ENCODE results near the gene GBA2. TPM values are rescaled to one million over a fixed set of nuclear protein-coding genes. Genes with fewer than 3 reads are reported as not detected.

GBA2 gene
- polyA plus RNA-seq, 3 donors: 94.4 to 139 (median 127) TPM

DNA sequence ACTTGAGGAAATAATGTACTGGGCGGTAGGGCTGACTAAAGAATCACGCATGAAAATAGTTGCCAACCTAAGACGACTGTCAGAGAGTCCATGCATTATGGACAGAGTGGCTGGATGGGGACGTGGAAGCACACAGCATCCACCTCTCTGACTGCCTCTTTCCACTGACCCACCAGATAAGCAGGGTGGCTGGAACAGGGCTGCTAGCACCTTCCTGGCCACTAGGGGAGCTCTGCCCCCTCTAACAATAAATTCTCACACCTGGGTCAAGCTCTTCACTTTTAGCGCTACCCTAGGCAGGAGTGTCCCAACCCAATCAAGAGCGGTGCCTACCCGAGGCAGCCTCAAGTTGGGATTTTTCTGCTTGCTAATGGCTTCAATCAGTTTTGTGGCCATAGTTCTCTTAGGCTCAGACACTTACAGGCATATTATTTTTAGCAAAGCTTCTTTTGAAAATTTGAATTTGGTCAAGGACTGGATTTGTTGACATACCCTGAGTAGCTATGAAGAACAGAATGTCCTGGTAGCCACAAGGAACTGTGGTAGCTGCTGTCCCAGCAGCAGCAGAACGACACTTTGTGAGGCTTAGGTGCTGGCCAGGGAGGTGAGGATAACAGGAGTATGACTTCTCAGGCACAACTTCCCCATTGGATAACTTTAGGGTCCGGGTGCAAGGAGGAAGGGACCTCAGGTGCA is 52.4 kb downstream of the GBA2 start:
- no peak for DNase-seq

DNA sequence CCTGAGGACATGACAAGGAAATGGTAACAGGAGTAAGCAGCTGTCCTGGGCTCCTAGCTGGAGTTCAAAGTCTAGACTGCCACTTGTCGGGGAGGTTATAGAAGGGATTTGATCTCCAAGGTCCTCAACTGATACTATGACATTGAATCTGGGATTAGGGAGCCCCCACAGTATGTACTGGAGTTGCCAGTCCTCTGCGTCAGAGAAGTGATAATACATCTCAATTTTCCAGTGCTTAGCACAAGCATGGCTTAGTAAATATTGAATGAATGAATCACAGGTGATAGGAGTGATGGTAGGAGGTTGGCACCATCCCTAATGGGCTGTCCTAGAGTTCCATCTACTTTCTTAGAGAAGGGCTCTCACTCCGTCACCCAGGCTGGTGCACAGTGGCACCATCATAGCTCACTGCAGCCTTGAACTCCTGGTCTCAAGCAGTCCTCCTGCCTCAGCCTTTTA is 53.1 kb downstream of the GBA2 start:
- DNase-seq: no peak

DNA sequence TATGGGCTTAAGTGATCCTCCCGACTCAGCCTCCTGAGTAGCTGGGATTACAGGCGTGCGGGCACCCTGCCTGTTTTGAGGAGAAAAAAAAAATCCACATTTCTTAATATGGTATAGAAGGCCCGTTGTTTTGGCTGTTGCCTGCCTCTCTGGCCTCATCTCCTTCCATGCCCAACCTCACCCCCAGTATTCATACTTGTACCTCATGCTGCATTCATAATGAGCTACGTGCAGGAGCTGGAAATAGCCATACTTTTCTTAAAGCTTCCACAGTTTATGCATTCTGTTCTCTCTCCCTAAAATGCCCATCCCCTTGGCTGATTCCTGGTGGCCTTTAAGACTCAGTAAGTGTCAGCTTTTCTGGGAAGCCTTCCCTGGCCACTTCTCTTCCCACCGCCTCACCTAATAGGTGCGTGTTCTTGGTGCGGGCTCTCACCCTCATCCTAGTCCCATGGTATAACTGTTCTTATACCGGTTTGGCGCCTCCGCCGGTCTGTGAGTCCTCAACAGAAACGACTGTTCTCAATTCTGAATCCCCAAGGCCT is 57.2 kb downstream of the GBA2 start:
- DNase-seq: no peak

DNA sequence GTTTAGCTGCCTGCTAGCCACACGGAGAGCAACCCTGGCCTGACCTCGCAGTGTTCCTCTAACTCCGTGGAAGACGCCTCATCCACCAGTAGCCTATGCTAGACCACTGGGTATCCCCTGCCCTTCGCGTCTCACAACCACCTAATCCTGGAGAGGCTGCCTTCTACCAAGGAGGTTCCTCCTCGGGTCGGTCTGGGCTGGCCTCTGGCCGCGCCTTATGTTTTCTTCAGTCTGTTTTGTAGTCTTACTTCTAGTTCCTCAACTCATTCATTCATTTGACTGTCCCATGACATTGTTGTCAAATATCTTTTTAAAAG is 57.7 kb downstream of the GBA2 start:
- no peak for DNase-seq

DNA sequence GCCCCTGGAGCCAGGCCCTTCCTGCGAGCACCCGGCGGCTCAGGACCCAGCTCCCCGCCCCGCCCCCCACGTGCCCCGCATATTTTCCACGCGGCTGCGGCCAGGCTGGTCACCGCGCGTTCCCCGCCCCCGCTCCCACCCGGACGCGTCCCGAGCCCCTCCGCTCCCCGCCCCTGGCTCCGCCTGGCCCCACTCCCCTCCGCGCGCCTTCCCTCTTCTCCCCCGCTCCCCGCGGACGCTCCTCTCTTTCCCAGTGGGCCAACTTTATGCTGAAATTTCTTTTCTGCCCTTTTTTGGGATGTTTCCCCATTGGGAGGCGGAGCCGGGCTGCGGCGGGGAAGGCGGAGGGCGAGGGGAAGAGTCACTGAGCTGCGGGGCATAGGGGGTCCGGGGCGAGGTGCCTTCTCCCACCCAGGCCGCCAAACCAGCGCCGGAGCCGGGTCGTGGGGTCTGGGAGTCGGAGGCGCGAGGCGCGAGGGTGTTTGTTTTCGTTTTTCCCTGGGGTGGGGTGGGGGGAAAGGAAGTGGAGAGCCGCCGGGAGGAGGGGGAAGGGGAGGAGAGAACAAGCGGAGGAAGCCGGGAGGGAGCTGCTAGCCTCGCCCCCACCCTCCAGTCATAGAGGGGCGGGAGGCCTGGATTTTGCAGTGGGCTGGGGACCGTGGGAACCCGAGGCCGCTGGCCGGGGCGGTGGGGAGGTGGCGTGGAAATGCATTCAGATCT is 58.3 kb downstream of the GBA2 start:
- no peak for DNase-seq

DNA sequence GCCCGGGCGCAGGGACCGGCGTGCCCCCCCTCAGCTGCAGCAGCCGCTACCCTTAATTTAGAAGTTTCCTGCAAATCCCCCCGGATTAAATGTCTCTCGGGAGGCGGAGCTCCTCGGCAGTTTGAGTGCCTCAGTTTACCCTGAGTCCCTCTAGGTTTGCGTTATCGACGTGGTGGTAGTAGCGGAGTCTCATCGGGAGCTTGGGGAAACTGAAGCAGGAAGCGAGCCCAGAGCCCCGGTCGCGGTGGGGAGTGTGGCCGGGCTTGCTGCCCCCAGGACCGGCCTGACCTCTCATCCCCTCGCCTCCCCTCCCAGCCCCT is 58.8 kb downstream of the GBA2 start:
- no peak for DNase-seq

DNA sequence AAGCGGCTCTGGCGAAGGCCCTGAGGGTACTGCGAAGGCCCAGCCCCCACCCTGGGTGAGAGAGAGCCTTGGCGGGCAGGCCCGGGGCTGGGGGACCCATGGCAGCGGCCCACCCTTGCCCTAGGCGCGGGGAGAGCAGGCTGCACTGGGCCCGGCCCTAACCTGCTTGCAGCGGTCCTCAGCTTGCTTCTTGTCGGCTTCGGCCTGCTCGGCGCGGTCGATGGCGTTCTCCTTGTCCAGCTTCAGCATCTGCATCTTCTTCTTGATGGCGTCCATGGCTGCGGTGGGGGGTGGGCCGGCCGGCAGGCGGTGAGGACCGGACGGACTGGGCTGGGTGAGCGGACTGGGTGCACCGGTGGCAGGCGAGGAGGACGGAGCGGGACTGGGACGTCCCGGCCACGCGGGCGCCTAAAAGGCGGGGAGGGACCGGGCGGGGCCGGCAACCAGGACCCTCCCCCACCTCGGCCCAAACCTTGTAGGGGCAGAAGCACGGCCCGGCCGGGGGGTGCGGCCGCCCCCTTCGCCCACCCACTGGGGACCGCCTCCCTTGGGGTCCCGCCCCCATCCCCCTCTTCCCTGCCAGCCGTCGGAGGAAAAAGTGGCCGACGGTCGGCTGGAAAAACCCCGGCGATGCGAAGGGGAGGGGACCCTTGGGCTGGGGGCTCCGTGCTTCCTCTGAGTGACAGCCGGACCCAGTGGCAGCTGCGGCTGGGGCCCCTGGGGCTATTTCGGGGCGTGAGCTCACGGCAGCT is 59.3 kb downstream of the GBA2 start, which contains the start of gene TPM2:
Gene TPM2, minus strand, starts transcription at position 384 of the 752 bp plus-strand sequence. Its CDS starts 108 bp downstream, at position 276.
- peak; percentile 76 for DNase-seq

DNA sequence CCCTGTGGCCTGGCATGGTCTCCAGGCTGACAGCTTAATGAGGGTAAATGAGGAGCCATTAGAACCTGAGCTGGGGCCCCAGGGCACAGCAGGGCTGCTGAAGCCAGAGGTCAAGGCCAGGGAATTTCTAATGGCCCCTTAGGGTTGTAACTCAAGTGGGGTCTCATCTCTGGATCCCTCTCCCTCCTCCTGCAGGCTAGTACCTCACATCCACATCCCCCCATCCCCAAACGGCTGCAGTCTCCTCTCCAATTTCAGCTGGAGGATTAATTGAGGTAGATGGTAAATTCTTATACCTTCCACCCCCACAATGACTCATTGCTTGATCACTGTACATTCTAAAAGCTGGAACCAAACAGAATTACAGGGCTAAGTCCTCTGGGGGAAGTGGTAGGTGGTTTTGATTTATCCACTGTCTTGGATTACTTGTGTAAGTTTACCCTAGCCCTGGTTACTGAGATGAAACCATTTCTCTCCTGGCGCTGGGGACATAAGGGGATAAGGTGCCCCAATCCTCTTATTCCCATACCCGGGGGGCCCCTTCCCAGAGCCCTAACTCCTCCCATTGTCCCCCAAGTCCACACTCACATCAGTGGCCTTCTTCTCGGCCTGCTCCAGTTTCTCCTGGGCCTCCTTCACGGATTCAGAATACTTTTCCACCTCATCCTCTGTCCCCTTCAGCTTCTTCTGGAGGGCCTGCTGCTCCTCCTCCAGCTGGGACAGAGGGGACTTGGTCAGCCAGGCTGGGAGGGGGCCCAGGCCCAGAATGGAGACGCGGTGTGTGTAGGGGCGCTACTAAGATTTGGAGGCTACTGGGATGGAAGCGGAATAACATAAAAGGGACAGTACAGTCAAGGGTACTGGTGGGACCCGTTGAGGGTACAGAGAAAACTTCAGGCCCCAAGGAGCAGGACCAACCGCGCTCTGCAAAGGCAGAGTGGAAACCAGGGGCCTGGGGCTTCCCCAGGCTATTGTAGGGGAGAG is 60.2 kb downstream of the GBA2 start:
- no peak for DNase-seq

DNA sequence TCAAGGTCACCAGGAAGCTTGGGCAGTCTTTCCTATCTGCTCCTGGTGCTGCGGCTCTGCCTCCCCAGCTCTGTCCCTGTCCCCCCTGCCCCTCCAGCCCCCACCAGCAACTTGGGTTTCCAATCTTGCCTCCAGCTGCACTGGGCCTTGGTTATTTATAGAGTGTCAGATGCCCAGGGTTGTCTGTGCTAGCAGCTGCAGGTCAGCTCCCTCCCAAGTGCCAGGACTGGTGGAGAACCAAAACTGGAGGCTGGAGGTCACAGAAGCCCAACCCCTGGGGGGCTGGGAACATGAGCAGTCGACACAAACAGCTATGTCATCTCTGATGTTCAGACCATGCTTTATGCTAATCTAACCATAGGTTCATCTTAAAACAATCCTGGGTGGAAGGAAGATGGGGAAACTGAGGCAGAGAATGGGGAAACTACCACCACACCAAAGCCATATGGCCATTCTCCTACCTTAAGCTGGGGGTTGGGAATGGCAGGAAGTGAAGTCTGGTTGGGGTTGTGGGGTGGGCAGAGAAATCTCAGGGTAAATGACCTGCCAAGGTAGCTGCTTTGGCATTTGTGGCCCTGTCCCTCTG is 61.0 kb downstream of the GBA2 start:
- no peak for DNase-seq

DNA sequence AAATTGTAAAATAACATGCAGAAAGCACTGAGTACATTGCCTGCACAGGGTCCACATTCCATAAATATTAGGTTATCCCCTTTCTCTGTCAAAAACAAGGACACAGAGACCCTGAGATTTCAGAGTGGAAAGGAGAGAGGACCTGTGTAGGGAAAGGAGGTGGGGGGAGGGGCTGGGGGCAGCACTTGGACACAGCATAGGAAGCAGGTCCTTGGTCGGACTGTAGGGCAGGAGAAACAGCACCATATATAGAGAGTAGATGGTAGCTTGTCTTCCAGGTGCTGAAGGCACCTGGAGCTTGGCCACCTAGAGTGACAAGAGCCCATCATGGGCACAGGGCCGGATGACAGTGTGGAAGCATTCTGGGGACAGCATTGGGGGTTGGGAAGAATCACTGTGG is 61.7 kb downstream of the GBA2 start:
- no peak for DNase-seq

Other genes with a start within 250 kb of the GBA2 start
- gene TESK1, start 144.0 kb downstream of the GBA2 start, polyA plus RNA-seq (ENCODE audit: insufficient read length in 3 of 3): 10 to 100 TPM; 44.2 to 46.7 (median 46.4) TPM
- gene CD72, start 130.8 kb downstream of the GBA2 start, polyA plus RNA-seq (ENCODE audit: insufficient read length in 3 of 3): 1 to 10 TPM; 2.8 to 4.5 (median 4.1) TPM
- gene SIT1, start 98.3 kb downstream of the GBA2 start, polyA plus RNA-seq (ENCODE audit: insufficient read length in 3 of 3): under 1 TPM; 0.32 to 0.58 (median 0.33) TPM
- not detected for gene RMRP, start 91.2 kb downstream of the GBA2 start, polyA plus RNA-seq (ENCODE audit: insufficient read length in 3 of 3)
- 10 to 100 TPM; 16.9 to 21.1 (median 18.5) TPM for gene CCDC107, start 90.9 kb downstream of the GBA2 start, polyA plus RNA-seq (ENCODE audit: insufficient read length in 3 of 3)
- gene ARHGEF39, start 84.0 kb downstream of the GBA2 start, polyA plus RNA-seq (ENCODE audit: insufficient read length in 3 of 3): 10 to 100 TPM in 2 of 3 donors, 1 to 10 TPM in 1; 8.7 to 14.0 (median 12.9) TPM
- under 1 TPM; 0.34 to 0.94 (median 0.57) TPM for gene CA9, start 75.3 kb downstream of the GBA2 start, polyA plus RNA-seq (ENCODE audit: insufficient read length in 3 of 3)
- gene TPM2, start 59.3 kb downstream of the GBA2 start, polyA plus RNA-seq (ENCODE audit: insufficient read length in 3 of 3): 100 to 1,000 TPM; 142 to 173 (median 160) TPM
- 100 to 1,000 TPM; 164 to 188 (median 181) TPM for gene TLN1, start 17.0 kb downstream of the GBA2 start, polyA plus RNA-seq (ENCODE audit: insufficient read length in 3 of 3)
- 10 to 100 TPM; 40.1 to 42.5 (median 40.9) TPM for gene CREB3, start 16.6 kb downstream of the GBA2 start, polyA plus RNA-seq (ENCODE audit: insufficient read length in 3 of 3)
- gene RGP1, start 59 bp upstream of the GBA2 start, polyA plus RNA-seq (ENCODE audit: insufficient read length in 3 of 3): 10 to 100 TPM; 28.7 to 31.8 (median 31.1) TPM
- 1 to 10 TPM in 1 of 3 donors, under 1 TPM in 1, not detected in 1; 0.70 to 1.3 TPM for gene MSMP, start 5.0 kb upstream of the GBA2 start, polyA plus RNA-seq (ENCODE audit: insufficient read length in 3 of 3)
- 10 to 100 TPM; 24.5 to 29.4 (median 28.2) TPM for gene NPR2, start 42.4 kb upstream of the GBA2 start, polyA plus RNA-seq (ENCODE audit: insufficient read length in 3 of 3)
- 1 to 10 TPM; 5.5 to 8.6 (median 6.0) TPM for gene SPAG8, start 63.0 kb upstream of the GBA2 start, polyA plus RNA-seq (ENCODE audit: insufficient read length in 3 of 3)
- gene HINT2, start 65.8 kb upstream of the GBA2 start, polyA plus RNA-seq (ENCODE audit: insufficient read length in 3 of 3): 10 to 100 TPM; 51.8 to 60.2 (median 59.5) TPM
- under 1 TPM; 0.09 to 0.41 (median 0.12) TPM for gene FAM221B, start 79.5 kb upstream of the GBA2 start, polyA plus RNA-seq (ENCODE audit: insufficient read length in 3 of 3)
- gene TMEM8B, start 80.0 kb upstream of the GBA2 start, polyA plus RNA-seq (ENCODE audit: insufficient read length in 3 of 3): 10 to 100 TPM; 30.2 to 36.2 (median 31.1) TPM
- under 1 TPM in 2 of 3 donors, not detected in 1; 0.06 to 0.22 TPM for gene OR13J1, start 121.2 kb upstream of the GBA2 start, polyA plus RNA-seq (ENCODE audit: insufficient read length in 3 of 3)
- gene HRCT1, start 157.0 kb upstream of the GBA2 start, polyA plus RNA-seq (ENCODE audit: insufficient read length in 3 of 3): under 1 TPM in 1 of 3 donors, not detected in 2; 0.64 TPM
- gene SPAAR, start 160.3 kb upstream of the GBA2 start, polyA plus RNA-seq (ENCODE audit: insufficient read length in 3 of 3): 1 to 10 TPM; 1.3 to 1.9 (median 1.8) TPM
- not detected for gene OR2S2, start 208.9 kb upstream of the GBA2 start, polyA plus RNA-seq (ENCODE audit: insufficient read length in 3 of 3)

Measured in renal pelvis (tissue), 4 donors.